HepG2 (cell line): ENCODE data around the gene ABCG2. TPM values are rescaled to one million over a fixed set of nuclear protein-coding genes. Genes with fewer than 3 reads are reported as not detected.

Experiments used
- KLF12 ChIP-seq: sonication (generic); formaldehyde crosslinking; IDR thresholded peaks from 2 replicates; pipeline ENCODE4 v1.4.0; 2020; ENCODE audit warnings: missing genetic modification reagents, borderline replicate concordance
- KLF15 ChIP-seq: sonication (generic); formaldehyde crosslinking; IDR thresholded peaks from 2 replicates; pipeline ENCODE4 v1.8.1; 2023; ENCODE audit warnings: borderline replicate concordance, mild to moderate bottlenecking, inconsistent platforms, missing genetic modification reagents, mixed read lengths
- MIER2 ChIP-seq: IDR thresholded peaks from 2 replicates; pipeline ENCODE4 v1.6.1; 2016; ENCODE audit warnings: missing biosample characterization, missing genetic modification reagents
- NCOA1 ChIP-seq: sonication (generic); formaldehyde crosslinking; IDR thresholded peaks from 2 replicates; pipeline ENCODE4 v1.9.0; 2021; ENCODE audit warnings: missing genetic modification reagents
- PBX2 ChIP-seq: IDR thresholded peaks from 2 replicates; pipeline ENCODE4 v1.6.1; 2016; ENCODE audit warnings: control low read depth
- SNAPC4 ChIP-seq: sonication (generic); formaldehyde crosslinking; IDR thresholded peaks from 2 replicates; pipeline ENCODE4 v1.4.0; 2020; ENCODE audit warnings: mild to moderate bottlenecking, missing genetic modification reagents
- STAT6 ChIP-seq: sonication (generic); formaldehyde crosslinking; IDR thresholded peaks from 2 replicates; pipeline ENCODE4 v1.4.0; 2020; ENCODE audit warnings: missing genetic modification reagents, mild to moderate bottlenecking, borderline replicate concordance
- TP53 ChIP-seq: sonication (generic); formaldehyde crosslinking; conservative IDR thresholded peaks from 2 replicates; pipeline ENCODE4 v1.4.0; 2020; ENCODE audit warnings: missing genetic modification reagents
- TSC22D2 ChIP-seq: sonication (generic); formaldehyde crosslinking; IDR thresholded peaks from 2 replicates; pipeline ENCODE4 v1.5.1; 2020; ENCODE audit warnings: missing genetic modification reagents, mild to moderate bottlenecking, borderline replicate concordance
- ZBTB49 ChIP-seq: sonication (generic); formaldehyde crosslinking; IDR thresholded peaks from 2 replicates; pipeline ENCODE4 v1.4.0; 2020; ENCODE audit warnings: missing genetic modification reagents, borderline replicate concordance
- ZFP37 ChIP-seq: sonication (generic); formaldehyde crosslinking; IDR thresholded peaks from 2 replicates; pipeline ENCODE4 v1.4.0; 2020; ENCODE audit warnings: missing genetic modification reagents, borderline replicate concordance
- ZFP41 ChIP-seq: sonication (generic); formaldehyde crosslinking; IDR thresholded peaks from 2 replicates; pipeline ENCODE4 v1.4.0; 2020; ENCODE audit warnings: mild to moderate bottlenecking, missing genetic modification reagents, borderline replicate concordance
- ZNF597 ChIP-seq: sonication (generic); formaldehyde crosslinking; IDR thresholded peaks from 2 replicates; pipeline ENCODE4 v1.5.0; 2020; ENCODE audit warnings: missing genetic modification reagents
- ZNF740 ChIP-seq: sonication (generic); formaldehyde crosslinking; IDR thresholded peaks from 2 replicates; pipeline ENCODE4 v1.4.0; 2020; ENCODE audit warnings: missing genetic modification reagents
- ZNF839 ChIP-seq: sonication (generic); formaldehyde crosslinking; IDR thresholded peaks from 2 replicates; pipeline ENCODE4 v1.4.0; 2020; ENCODE audit warnings: missing genetic modification reagents, mild to moderate bottlenecking, borderline replicate concordance
- polyA plus RNA-seq, 8 experiments: library from polyadenylated mRNA; depleted of rRNA in 3 of 8; stranded (reverse) in 7 of 8; unstranded in 1 of 8; fragments of >200 nt; fragmentation: Illumina TruSeq in 4 of 8; extraction: Trizol in 4 of 8; gene quantifications; 2 replicates each; pipeline versions ENCODE4 v1.2.1 to v1.2.3, GENCODE V29; 2011 to 2016; ENCODE audit warnings: low read depth in 4 of 8, missing spikeins in 1 of 8, mixed read lengths in 1 of 8; ENCODE audit not compliant: insufficient read depth in 1 of 8
- total RNA-seq, 5 experiments: library from RNA; depleted of rRNA; stranded (reverse); fragments of >200 nt; fragmentation: Illumina TruSeq; extraction: Trizol; gene quantifications; 2 replicates each; pipeline ENCODE4 v1.2.3, GENCODE V29; 2016; ENCODE audit warnings: low read depth in 1 of 5

The ABCG2 gene
- total and polyA plus RNA-seq, 2 of the 13 experiments (the other 11 are each of a cell fraction or from before 2014, with no cell fraction given): 10.0 to 15.7 TPM

GRCh38 chr4:88109123-88109881, 49.1 kb downstream of the ABCG2 start (continued):
- TF ChIP-seq SNAPC4 (CRISPR knock-in tag) (no peak), PBX2 (CRISPR knock-in tag) (no peak), ZFP37 (CRISPR knock-in tag) (no peak), TSC22D2 (CRISPR knock-in tag) (no peak), KLF12 (CRISPR knock-in tag) (no peak), ZNF597 (no peak), ZNF740 (CRISPR knock-in tag) (no peak), ZBTB49 (CRISPR knock-in tag) (no peak), NCOA1 (CRISPR knock-in tag) (0 out of 2 replicates have a peak, but pooled peaks have one; percentile 73), STAT6 (CRISPR knock-in tag) (no peak), ZFP41 (CRISPR knock-in tag) (no peak), MIER2 (no peak), ZNF839 (CRISPR knock-in tag) (no peak), TP53 (CRISPR knock-in tag) (no peak), KLF15 (CRISPR knock-in tag) (no peak)
